PFSK-1 (cell line): ENCODE measurements around the gene ADNP.

Source experiments
- FOXP2 ChIP-seq: optimal IDR thresholded peaks from 2 replicates; pipeline ENCODE3; 2011; ENCODE audit warnings: borderline replicate concordance, control low read depth, inconsistent platforms; ENCODE audit not compliant: insufficient read depth; ENCODE audit errors: extremely low read length, extremely low read depth
- POLR2AphosphoS5 ChIP-seq: IDR thresholded peaks from 2 replicates; pipeline ENCODE4 v1.6.1; 2012; ENCODE audit warnings: low read depth, mild to moderate bottlenecking, control low read depth, low read length, moderate library complexity
- REST ChIP-seq, 2 experiments: IDR thresholded peaks; 2 replicates each; pipeline versions ENCODE4 v1.6.1 to v1.8.0; 2011 to 2012; ENCODE audit warnings: low read depth in 2 of 2, low read length in 2 of 2, control low read depth in 1 of 2, inconsistent platforms in 1 of 2, mild to moderate bottlenecking in 1 of 2, moderate library complexity in 1 of 2; ENCODE audit not compliant: insufficient read depth in 1 of 2
- SIN3A ChIP-seq: IDR thresholded peaks from 2 replicates; pipeline ENCODE4 v1.6.1; 2012; ENCODE audit warnings: mild to moderate bottlenecking, low read length, moderate library complexity, borderline replicate concordance; ENCODE audit not compliant: insufficient read depth
- TAF1 ChIP-seq: IDR thresholded peaks from 2 replicates; pipeline ENCODE4 v1.6.1; 2012; ENCODE audit warnings: low read length, control low read depth, borderline replicate concordance; ENCODE audit not compliant: insufficient read depth

ADNP gene

GRCh38 chr20:50865591-50865990, 65.6 kb downstream of the ADNP start:
- TF ChIP-seq POLR2AphosphoS5 = no peak
- TF ChIP-seq FOXP2 = no peak
- no peak for TF ChIP-seq REST (IDR thresholded peaks at IDR 0.05; ENCODE audit: insufficient read depth in 1 of 2, low read depth in 2 of 2, low read length in 2 of 2)
- TF ChIP-seq SIN3A = no peak
- TF ChIP-seq TAF1 = no peak

GRCh38 chr20:50865114-50865513, 66.1 kb downstream of the ADNP start:
- no peak for TF ChIP-seq TAF1
- TF ChIP-seq FOXP2 = no peak
- no peak for TF ChIP-seq POLR2AphosphoS5
- TF ChIP-seq SIN3A = no peak
- no peak for TF ChIP-seq REST (IDR thresholded peaks at IDR 0.05; ENCODE audit: insufficient read depth in 1 of 2, low read depth in 2 of 2, low read length in 2 of 2)

GRCh38 chr20:50862546-50862945, 68.7 kb downstream of the ADNP start:
- TF ChIP-seq FOXP2 (no peak), POLR2AphosphoS5 (no peak), SIN3A (no peak), REST (IDR thresholded peaks at IDR 0.05; ENCODE audit: insufficient read depth in 1 of 2, low read depth in 2 of 2, low read length in 2 of 2) (no peak)

- no peak for TF ChIP-seq REST (IDR thresholded peaks at IDR 0.05; ENCODE audit: insufficient read depth in 1 of 2, low read depth in 2 of 2, low read length in 2 of 2)
- TF ChIP-seq TAF1 = no peak
- TF ChIP-seq POLR2AphosphoS5 = no peak
- TF ChIP-seq SIN3A = no peak
- TF ChIP-seq FOXP2 = no peak
Measured at GRCh38 chr20:50861012-50861411, 70.2 kb downstream of the ADNP start.

GRCh38 chr20:50859161-50859560, 72.1 kb downstream of the ADNP start:
- TF ChIP-seq POLR2AphosphoS5 (no peak), TAF1 (no peak), SIN3A (no peak), FOXP2 (no peak), REST (IDR thresholded peaks at IDR 0.05; ENCODE audit: insufficient read depth in 1 of 2, low read depth in 2 of 2, low read length in 2 of 2) (no peak)
